ENCODE results near the gene PTPDC1.
"Not testable (repeated sequence)": the region's sequence is repeated elsewhere in the genome, so short reads cannot be mapped to it uniquely, and the experiment has no call there.

Gene PTPDC1

GRCh38 chr9:94112716-94113465 lies 28.6 kb downstream of the PTPDC1 start:
- H3K27ac ChIP-seq (ENCODE audit: low read length): no peak overlapping the region
- no peaks in the 10 kb centered on the region for H3K4me1 ChIP-seq (ENCODE audit: control insufficient read depth, insufficient read depth, low read length)
- WGBS (ENCODE audit: insufficient coverage, insufficient read length): no CpG with 5 or more reads among the region's 8 CpGs
- no peaks in the 10 kb centered on the region for H3K9me3 ChIP-seq (ENCODE audit: control insufficient read depth, insufficient read depth, low read length)
- no peak overlapping the region for H3K4me3 ChIP-seq (ENCODE audit: low read length)
- no peaks in the 10 kb centered on the region for H3K27me3 ChIP-seq (ENCODE audit: control insufficient read depth, insufficient read depth, low read length)
- H3K36me3 ChIP-seq (ENCODE audit: control insufficient read depth, insufficient read depth, low read length): no peaks in the 10 kb centered on the region
- no peak for DNase-seq (ENCODE audit: low read depth, low spot score)

GRCh38 chr9:94120088-94120487 lies 35.8 kb downstream of the PTPDC1 start:
- H3K9me3 ChIP-seq (ENCODE audit: control insufficient read depth, insufficient read depth, low read length); H3K27me3 ChIP-seq (ENCODE audit: control insufficient read depth, insufficient read depth, low read length); H3K27ac ChIP-seq (ENCODE audit: low read length); DNase-seq (ENCODE audit: low read depth, low spot score); H3K36me3 ChIP-seq (ENCODE audit: control insufficient read depth, insufficient read depth, low read length); H3K4me1 ChIP-seq (ENCODE audit: control insufficient read depth, insufficient read depth, low read length); H3K4me3 ChIP-seq (ENCODE audit: low read length): not testable (repeated sequence)
- no CpG with 5 or more reads among the region's 7 CpGs for WGBS (ENCODE audit: insufficient coverage, insufficient read length)

GRCh38 chr9:94120854-94121376 lies 36.7 kb downstream of the PTPDC1 start:
- no peak for DNase-seq (ENCODE audit: low read depth, low spot score)
- no peaks in the 10 kb centered on the region for H3K27me3 ChIP-seq (ENCODE audit: control insufficient read depth, insufficient read depth, low read length)
- no peaks in the 10 kb centered on the region for H3K36me3 ChIP-seq (ENCODE audit: control insufficient read depth, insufficient read depth, low read length)
- no peaks in the 10 kb centered on the region for H3K4me1 ChIP-seq (ENCODE audit: control insufficient read depth, insufficient read depth, low read length)
- H3K9me3 ChIP-seq (ENCODE audit: control insufficient read depth, insufficient read depth, low read length): no peaks in the 10 kb centered on the region
- no peak overlapping the region for H3K27ac ChIP-seq (ENCODE audit: low read length)
- H3K4me3 ChIP-seq (ENCODE audit: low read length): no peak overlapping the region
- no CpG with 5 or more reads among the region's 5 CpGs for WGBS (ENCODE audit: insufficient coverage, insufficient read length)

GRCh38 chr9:94126844-94127243 lies 42.6 kb downstream of the PTPDC1 start:
- H3K4me3 ChIP-seq (ENCODE audit: low read length): no peak overlapping the region
- no peak overlapping the region for H3K27ac ChIP-seq (ENCODE audit: low read length)
- WGBS (ENCODE audit: insufficient coverage, insufficient read length): no CpG with 5 or more reads among the region's 1 CpG
- H3K27me3 ChIP-seq (ENCODE audit: control insufficient read depth, insufficient read depth, low read length): no peaks in the 10 kb centered on the region
- H3K4me1 ChIP-seq (ENCODE audit: control insufficient read depth, insufficient read depth, low read length): no peaks in the 10 kb centered on the region
- H3K36me3 ChIP-seq (ENCODE audit: control insufficient read depth, insufficient read depth, low read length): no peaks in the 10 kb centered on the region
- no peaks in the 10 kb centered on the region for H3K9me3 ChIP-seq (ENCODE audit: control insufficient read depth, insufficient read depth, low read length)
- DNase-seq (ENCODE audit: low read depth, low spot score): no peak

GRCh38 chr9:94127806-94128205 lies 43.5 kb downstream of the PTPDC1 start:
- H3K4me1 ChIP-seq (ENCODE audit: control insufficient read depth, insufficient read depth, low read length): no peaks in the 10 kb centered on the region

GRCh38 chr9:94128580-94128979 lies 44.3 kb downstream of the PTPDC1 start:
- H3K4me3 ChIP-seq (ENCODE audit: low read length): no peak overlapping the region
- H3K9me3 ChIP-seq (ENCODE audit: control insufficient read depth, insufficient read depth, low read length): no peaks in the 10 kb centered on the region
- H3K4me1 ChIP-seq (ENCODE audit: control insufficient read depth, insufficient read depth, low read length): no peaks in the 10 kb centered on the region
- H3K36me3 ChIP-seq (ENCODE audit: control insufficient read depth, insufficient read depth, low read length): no peaks in the 10 kb centered on the region
- H3K27me3 ChIP-seq (ENCODE audit: control insufficient read depth, insufficient read depth, low read length): no peaks in the 10 kb centered on the region
- no peak for DNase-seq (ENCODE audit: low read depth, low spot score)
- H3K27ac ChIP-seq (ENCODE audit: low read length): no peak overlapping the region

More at GRCh38 chr9:94127806-94128205, 43.5 kb downstream of the PTPDC1 start:
- no peaks in the 10 kb centered on the region for H3K36me3 ChIP-seq (ENCODE audit: control insufficient read depth, insufficient read depth, low read length)
- no peak overlapping the region for H3K27ac ChIP-seq (ENCODE audit: low read length)
- DNase-seq (ENCODE audit: low read depth, low spot score): no peak
- no peaks in the 10 kb centered on the region for H3K27me3 ChIP-seq (ENCODE audit: control insufficient read depth, insufficient read depth, low read length)
- H3K9me3 ChIP-seq (ENCODE audit: control insufficient read depth, insufficient read depth, low read length): no peaks in the 10 kb centered on the region
- no peak overlapping the region for H3K4me3 ChIP-seq (ENCODE audit: low read length)

GRCh38 chr9:94134629-94135028 lies 50.4 kb downstream of the PTPDC1 start:
- Histone ChIP-seq H3K9me3 (ENCODE audit: control insufficient read depth, insufficient read depth, low read length) (no peaks in the 10 kb centered on the region), H3K4me3 (ENCODE audit: low read length) (no peak overlapping the region), H3K36me3 (ENCODE audit: control insufficient read depth, insufficient read depth, low read length) (no peaks in the 10 kb centered on the region), H3K27me3 (ENCODE audit: control insufficient read depth, insufficient read depth, low read length) (no peaks in the 10 kb centered on the region), H3K27ac (ENCODE audit: low read length) (no peak overlapping the region), H3K4me1 (ENCODE audit: control insufficient read depth, insufficient read depth, low read length) (no peaks in the 10 kb centered on the region)
- DNase-seq (ENCODE audit: low read depth, low spot score): no peak
- no CpG with 5 or more reads among the region's 7 CpGs for WGBS (ENCODE audit: insufficient coverage, insufficient read length)

- H3K4me1 ChIP-seq (ENCODE audit: control insufficient read depth, insufficient read depth, low read length): no peaks in the 10 kb centered on the region
- H3K27ac ChIP-seq (ENCODE audit: low read length): no peak overlapping the region
- H3K27me3 ChIP-seq (ENCODE audit: control insufficient read depth, insufficient read depth, low read length): no peaks in the 10 kb centered on the region
- H3K4me3 ChIP-seq (ENCODE audit: low read length): no peak overlapping the region
- no peaks in the 10 kb centered on the region for H3K36me3 ChIP-seq (ENCODE audit: control insufficient read depth, insufficient read depth, low read length)
- DNase-seq (ENCODE audit: low read depth, low spot score): no peak
- no peaks in the 10 kb centered on the region for H3K9me3 ChIP-seq (ENCODE audit: control insufficient read depth, insufficient read depth, low read length)
- no CpG with 5 or more reads among the region's 3 CpGs for WGBS (ENCODE audit: insufficient coverage, insufficient read length)
Observed at GRCh38 chr9:94135222-94135621, 51.0 kb downstream of the PTPDC1 start.

GRCh38 chr9:94139672-94140417 lies 55.6 kb downstream of the PTPDC1 start:
- Histone ChIP-seq H3K4me3 (ENCODE audit: low read length) (no peak overlapping the region), H3K27me3 (ENCODE audit: control insufficient read depth, insufficient read depth, low read length) (no peaks in the 10 kb centered on the region), H3K4me1 (ENCODE audit: control insufficient read depth, insufficient read depth, low read length) (no peaks in the 10 kb centered on the region), H3K9me3 (ENCODE audit: control insufficient read depth, insufficient read depth, low read length) (no peaks in the 10 kb centered on the region), H3K36me3 (ENCODE audit: control insufficient read depth, insufficient read depth, low read length) (no peaks in the 10 kb centered on the region), H3K27ac (ENCODE audit: low read length) (no peak overlapping the region)
- DNase-seq (ENCODE audit: low read depth, low spot score): no peak
- no CpG with 5 or more reads among the region's 13 CpGs for WGBS (ENCODE audit: insufficient coverage, insufficient read length)

GRCh38 chr9:94140418-94140780 lies 56.1 kb downstream of the PTPDC1 start:
- no CpG with 5 or more reads among the region's 4 CpGs for WGBS (ENCODE audit: insufficient coverage, insufficient read length)

More at GRCh38 chr9:94140418-94140780, 56.1 kb downstream of the PTPDC1 start:
- no peak for DNase-seq (ENCODE audit: low read depth, low spot score)
- Histone ChIP-seq H3K9me3 (ENCODE audit: control insufficient read depth, insufficient read depth, low read length) (no peaks in the 10 kb centered on the region), H3K36me3 (ENCODE audit: control insufficient read depth, insufficient read depth, low read length) (no peaks in the 10 kb centered on the region), H3K4me3 (ENCODE audit: low read length) (no peak overlapping the region), H3K27me3 (ENCODE audit: control insufficient read depth, insufficient read depth, low read length) (no peaks in the 10 kb centered on the region), H3K27ac (ENCODE audit: low read length) (no peak overlapping the region), H3K4me1 (ENCODE audit: control insufficient read depth, insufficient read depth, low read length) (no peaks in the 10 kb centered on the region)
